GM23248 (cell line): ENCODE data around the gene KAT2A.

ENCODE experiments used
- EZH2 ChIP-seq: fragments of 200-600 bp; sonication (generic); IDR thresholded peaks from 2 replicates; pipeline ENCODE4 v1.6.1; 2018; ENCODE audit warnings: antibody characterized with exemption, mild to moderate bottlenecking; ENCODE audit not compliant: insufficient read depth, poor library complexity, severe bottlenecking
- EZH2phosphoT487 ChIP-seq: fragments of 200-600 bp; sonication (generic); IDR thresholded peaks from 2 replicates; pipeline ENCODE4 v1.6.1; 2018; ENCODE audit warnings: antibody characterized with exemption, moderate library complexity, mild to moderate bottlenecking, low read depth; ENCODE audit not compliant: insufficient read depth

DNA sequence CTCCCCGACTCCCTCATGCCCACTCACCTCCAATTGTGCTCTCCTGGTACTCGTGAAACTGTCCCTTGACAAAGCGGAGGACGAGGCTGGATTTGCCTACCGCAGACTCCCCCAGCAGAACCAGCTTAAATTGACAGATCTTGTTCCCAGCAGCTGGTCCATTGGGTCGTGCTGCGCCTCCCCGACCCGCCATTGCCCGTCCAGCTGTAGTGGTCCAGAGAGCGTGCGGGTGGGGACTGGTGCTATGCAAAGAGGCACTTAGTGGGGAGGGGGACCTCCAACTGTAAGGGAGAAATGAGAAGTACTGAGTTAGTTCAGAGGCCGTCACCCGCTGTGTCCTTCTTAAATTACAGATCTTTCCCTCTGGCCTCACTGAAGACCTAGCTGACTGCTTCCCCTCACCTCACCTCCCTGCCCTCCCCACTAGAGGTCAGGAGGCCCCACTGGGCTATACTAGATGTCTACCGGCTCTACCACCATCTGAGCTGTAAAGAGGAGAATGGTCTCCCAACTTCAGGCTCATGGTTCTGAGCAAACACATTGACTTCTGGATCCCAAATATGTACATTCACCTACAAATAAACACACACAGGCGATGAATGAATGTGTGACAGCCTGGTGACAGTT is 9.3 kb upstream of the KAT2A start:
- no peak for TF ChIP-seq EZH2
- no peak for TF ChIP-seq EZH2phosphoT487
